GM18867 (cell line): Measurements from ENCODE around the gene ADAMTSL4.
"Not testable (repeated sequence)": the region's sequence is repeated elsewhere in the genome, so short reads cannot be mapped to it uniquely, and the experiment has no call there.

Experiments
- ATAC-seq: cut with Tn5 transposase; IDR thresholded peaks from one replicate; pipeline ENCODE4 v1.9.1; 2021; ENCODE audit warnings: mild to moderate bottlenecking, moderate library complexity; ENCODE audit not compliant: unreplicated experiment

The ADAMTSL4 gene

GRCh38 chr1:150554086-150554452 is 4.9 kb downstream of the ADAMTSL4 start:
- ATAC-seq, result no peak

- ATAC-seq, result no peak
Measured at GRCh38 chr1:150555198-150555970, 6.2 kb downstream of the ADAMTSL4 start.

- no peak for ATAC-seq
Measured at GRCh38 chr1:150555971-150556865, 7.0 kb downstream of the ADAMTSL4 start.

- no peak for ATAC-seq
Measured at GRCh38 chr1:150557065-150557600, 7.9 kb downstream of the ADAMTSL4 start.

- ATAC-seq, result no peak
Measured at GRCh38 chr1:150557813-150558212, 8.6 kb downstream of the ADAMTSL4 start.

- ATAC-seq, result no peak
Measured at GRCh38 chr1:150558303-150558704, 9.1 kb downstream of the ADAMTSL4 start.

GRCh38 chr1:150558761-150559655 is 9.8 kb downstream of the ADAMTSL4 start:
- no peak for ATAC-seq

- ATAC-seq, result no peak
Measured at GRCh38 chr1:150559656-150560010, 10.4 kb downstream of the ADAMTSL4 start.

GRCh38 chr1:150560011-150560438 is 10.8 kb downstream of the ADAMTSL4 start:
- no peak for ATAC-seq

GRCh38 chr1:150560576-150561253 is 11.5 kb downstream of the ADAMTSL4 start:
- ATAC-seq, result peak; percentile 27

- peak; percentile 4 for ATAC-seq
Measured at GRCh38 chr1:150561254-150561973, 12.2 kb downstream of the ADAMTSL4 start.

- ATAC-seq, result peak; percentile 44
Measured at GRCh38 chr1:150561974-150562445, 12.8 kb downstream of the ADAMTSL4 start.

GRCh38 chr1:150562446-150563339 is 13.5 kb downstream of the ADAMTSL4 start:
- peak; percentile 33 for ATAC-seq

GRCh38 chr1:150563340-150564038 is 14.3 kb downstream of the ADAMTSL4 start:
- peak; percentile 23 for ATAC-seq

GRCh38 chr1:150564051-150564991 is 15.1 kb downstream of the ADAMTSL4 start:
- no peak for ATAC-seq

- ATAC-seq, result not testable (repeated sequence)
Measured at GRCh38 chr1:150565240-150565991, 16.2 kb downstream of the ADAMTSL4 start.
